HUES48 (cell line): Measurements from ENCODE around the gene TRAF3IP1.

ENCODE experiments used
- H3K27ac ChIP-seq: one replicate; pipeline ENCODE4 v1.7.0; 2013; ENCODE audit warnings: low read depth, low read length, inconsistent platforms
- H3K27me3 ChIP-seq: 2 replicates; pipeline ENCODE4 v1.6.1; 2013; ENCODE audit warnings: mild to moderate bottlenecking, low read length; ENCODE audit not compliant: control insufficient read depth, insufficient read depth
- H3K36me3 ChIP-seq: 2 replicates; pipeline ENCODE4 v1.6.1; 2013; ENCODE audit warnings: low read length; ENCODE audit not compliant: control insufficient read depth, insufficient read depth
- H3K4me1 ChIP-seq: 2 replicates; pipeline ENCODE4 v1.6.1; 2013; ENCODE audit warnings: mild to moderate bottlenecking, low read length; ENCODE audit not compliant: control insufficient read depth, insufficient read depth
- H3K4me3 ChIP-seq: 2 replicates; pipeline ENCODE4 v1.5.1; 2013; ENCODE audit warnings: mild to moderate bottlenecking, low read depth, low read length
- H3K9ac ChIP-seq: 2 replicates; pipeline ENCODE4 v1.6.1; 2013; ENCODE audit warnings: mild to moderate bottlenecking, low read depth, low read length, moderate library complexity
- H3K9me3 ChIP-seq: 2 replicates; pipeline ENCODE4 v1.6.1; 2013; ENCODE audit warnings: low read length; ENCODE audit not compliant: control insufficient read depth, insufficient read depth

Gene TRAF3IP1

DNA sequence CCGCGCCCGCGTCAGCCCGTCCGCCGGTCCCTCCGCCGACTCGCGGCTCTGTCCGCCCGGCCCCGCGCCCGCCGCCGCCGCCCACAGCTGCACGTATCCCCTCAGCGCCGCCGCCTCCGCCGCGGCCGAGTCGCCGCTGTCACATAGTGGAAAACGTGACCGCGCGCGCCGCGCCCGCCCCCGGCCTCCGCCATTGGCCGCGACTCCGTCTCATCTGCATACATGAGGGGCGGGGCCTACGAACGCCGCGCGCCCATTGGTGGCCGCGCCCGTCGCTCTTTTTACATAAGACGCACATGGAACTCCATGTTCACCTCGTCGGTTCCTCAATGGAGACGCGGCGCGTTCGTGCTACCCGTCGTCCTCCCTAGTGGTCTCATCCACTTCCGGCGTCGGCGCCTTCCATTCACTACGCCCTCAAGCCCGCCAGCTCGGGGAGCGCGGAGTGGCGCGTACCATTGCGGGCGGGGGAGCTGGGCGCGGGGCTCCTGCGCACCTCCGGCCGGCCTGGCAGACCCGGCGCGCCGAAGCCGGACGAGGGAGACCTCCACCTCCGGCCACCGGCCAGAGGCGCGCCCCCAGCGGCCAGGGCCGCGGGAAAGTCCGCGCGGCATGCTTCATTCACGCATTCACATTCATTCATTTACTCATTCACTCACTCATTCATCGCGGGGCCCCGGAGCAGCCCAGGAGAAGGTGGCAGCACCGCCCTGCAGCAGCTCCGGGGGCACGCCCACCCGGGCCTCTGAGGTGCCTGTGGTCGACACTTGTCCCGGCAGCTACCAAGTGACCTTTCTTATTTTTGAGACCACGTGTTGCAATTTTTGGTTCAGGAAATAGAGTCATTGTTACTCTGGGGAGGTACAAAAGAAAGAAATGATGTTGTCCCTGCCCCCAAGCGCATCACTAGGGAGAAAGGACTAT, 31.4 kb upstream of the TRAF3IP1 start:
- Histone ChIP-seq H3K27ac (peak overlapping the region; percentile 80), H3K27me3 (0 out of 2 replicates have a peak, but pooled peaks cover 4% of the 10 kb centered on the region), H3K4me1 (peaks cover 29% of the 10 kb centered on the region), H3K4me3 (peak overlapping the region; percentile 86), H3K9ac (peak overlapping the region; percentile 78; the same call in 1 of the 2 replicates), H3K36me3 (no peaks in the 10 kb centered on the region), H3K9me3 (no peaks in the 10 kb centered on the region)

GRCh38 chr2:238289574-238289973, 30.7 kb upstream of the TRAF3IP1 start:
- H3K9ac ChIP-seq, result peak overlapping the region; percentile 2; the same call in 1 of the 2 replicates
- H3K4me1 ChIP-seq, result peaks cover 29% of the 10 kb centered on the region
- H3K27ac ChIP-seq, result peak overlapping the region; percentile 80
- no peaks in the 10 kb centered on the region for H3K36me3 ChIP-seq
- H3K9me3 ChIP-seq, result no peaks in the 10 kb centered on the region
- 0 out of 2 replicates have a peak, but pooled peaks cover 4% of the 10 kb centered on the region for H3K27me3 ChIP-seq
- H3K4me3 ChIP-seq, result peak overlapping the region; percentile 86

DNA sequence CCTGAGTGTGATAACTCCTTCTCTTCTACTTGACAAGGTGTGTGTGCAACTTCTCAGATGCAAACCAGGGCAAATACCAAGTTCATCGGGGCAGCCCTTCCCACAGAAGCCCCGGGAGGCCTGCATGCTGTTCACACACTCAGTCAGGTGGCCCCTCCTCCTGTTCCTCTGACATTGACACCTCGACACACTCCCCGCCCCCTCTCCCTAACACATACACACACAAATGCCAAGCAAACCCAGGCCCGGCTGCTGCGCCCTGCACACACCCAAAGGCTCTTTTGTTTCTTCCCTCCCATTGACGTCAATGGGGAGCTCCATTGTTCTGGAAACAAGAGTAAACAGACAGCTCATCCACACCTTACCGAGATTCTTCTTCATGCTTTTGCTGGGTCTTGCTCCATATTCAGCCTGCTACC, 30.2 kb upstream of the TRAF3IP1 start:
- Histone ChIP-seq H3K9me3 (no peaks in the 10 kb centered on the region), H3K4me3 (peak overlapping the region; percentile 86; the same call in 1 of the 2 replicates), H3K36me3 (no peaks in the 10 kb centered on the region), H3K9ac (no peak overlapping the region), H3K27me3 (0 out of 2 replicates have a peak, but pooled peaks cover 4% of the 10 kb centered on the region), H3K27ac (peak overlapping the region; percentile 80), H3K4me1 (peaks cover 29% of the 10 kb centered on the region)

DNA sequence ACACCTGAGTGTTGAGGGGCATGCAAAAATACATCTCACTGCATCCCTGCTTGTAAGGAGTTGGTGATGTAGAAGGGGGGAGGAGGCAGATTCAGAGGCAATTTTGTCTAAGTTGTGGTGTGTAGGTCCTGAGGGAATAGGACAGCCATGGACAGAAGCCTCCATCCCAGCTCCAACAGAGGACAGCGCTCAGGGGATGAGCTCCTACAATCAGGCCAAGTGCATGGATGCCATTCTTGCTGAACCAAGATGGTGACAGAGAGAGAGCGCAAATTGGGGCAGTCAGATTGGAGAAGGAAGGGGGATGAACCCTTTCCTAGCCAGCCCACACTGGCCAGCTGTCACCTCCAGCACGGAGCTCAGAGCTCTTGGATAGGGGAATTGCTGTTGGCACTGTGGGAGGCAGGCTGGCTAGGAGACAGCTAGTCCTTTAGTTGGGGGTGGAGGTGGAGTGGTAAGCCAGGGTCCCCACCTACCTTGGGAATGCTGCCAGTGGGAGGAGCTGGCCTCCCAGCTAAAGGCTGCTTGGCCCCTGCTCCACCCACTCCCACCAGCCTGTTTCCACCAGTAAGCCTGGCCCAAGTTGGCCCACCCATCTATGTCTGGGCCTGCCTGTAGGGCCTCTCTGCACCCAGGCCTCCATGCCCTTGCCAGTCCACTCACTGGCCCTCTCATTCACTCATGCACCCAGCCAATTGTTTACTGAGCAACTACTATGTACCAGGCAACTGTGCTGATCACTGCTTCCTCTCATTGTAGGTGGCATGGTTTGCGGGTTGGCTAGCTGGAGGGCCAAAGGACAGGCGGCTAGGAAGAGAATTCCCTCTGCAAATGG, 29.4 kb upstream of the TRAF3IP1 start:
- Histone ChIP-seq H3K36me3 (no peaks in the 10 kb centered on the region), H3K9ac (no peak overlapping the region)

GRCh38 chr2:238291550-238292281, 28.6 kb upstream of the TRAF3IP1 start:
- Histone ChIP-seq H3K27ac (no peak overlapping the region), H3K9ac (no peak overlapping the region), H3K27me3 (0 out of 2 replicates have a peak, but pooled peaks cover 4% of the 10 kb centered on the region)

More for the DNA sequence above, 29.4 kb upstream of the TRAF3IP1 start:
- Histone ChIP-seq H3K27ac (peak overlapping the region; percentile 65), H3K4me1 (peaks cover 21% of the 10 kb centered on the region), H3K9me3 (no peaks in the 10 kb centered on the region), H3K4me3 (no peak overlapping the region), H3K27me3 (0 out of 2 replicates have a peak, but pooled peaks cover 4% of the 10 kb centered on the region)

DNA sequence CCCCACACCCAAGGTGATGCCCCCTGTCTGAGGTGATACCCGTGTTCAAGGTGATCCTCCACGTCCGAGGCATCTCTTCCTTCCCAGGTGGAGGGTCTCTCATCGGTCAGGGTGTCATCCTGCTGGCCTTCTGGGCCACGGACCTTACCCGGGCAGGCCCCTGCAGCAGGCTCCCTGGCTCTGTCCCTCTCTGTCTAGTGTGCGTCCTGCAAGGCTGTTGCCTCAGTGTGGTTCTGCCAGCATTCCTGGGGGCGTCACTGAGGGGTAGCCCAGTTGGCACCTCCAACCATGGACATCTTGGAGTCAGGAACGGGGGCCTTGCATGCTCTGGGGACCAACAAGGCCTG, 26.3 kb upstream of the TRAF3IP1 start:
- H3K9ac ChIP-seq, result no peak overlapping the region
- H3K36me3 ChIP-seq, result no peaks in the 10 kb centered on the region
- no peak overlapping the region for H3K27ac ChIP-seq
- peaks cover 15% of the 10 kb centered on the region for H3K4me1 ChIP-seq
- no peaks in the 10 kb centered on the region for H3K27me3 ChIP-seq
- no peaks in the 10 kb centered on the region for H3K9me3 ChIP-seq
- H3K4me3 ChIP-seq, result no peak overlapping the region

More at GRCh38 chr2:238291550-238292281, 28.6 kb upstream of the TRAF3IP1 start:
- Histone ChIP-seq H3K4me1 (peaks cover 15% of the 10 kb centered on the region), H3K4me3 (no peak overlapping the region), H3K36me3 (no peaks in the 10 kb centered on the region), H3K9me3 (no peaks in the 10 kb centered on the region)

GRCh38 chr2:238294393-238295143, 25.8 kb upstream of the TRAF3IP1 start:
- Histone ChIP-seq H3K9ac (no peak overlapping the region), H3K27ac (no peak overlapping the region), H3K4me1 (peaks cover 11% of the 10 kb centered on the region), H3K27me3 (no peaks in the 10 kb centered on the region), H3K9me3 (no peaks in the 10 kb centered on the region), H3K36me3 (no peaks in the 10 kb centered on the region), H3K4me3 (no peak overlapping the region)

GRCh38 chr2:238295144-238296112, 24.9 kb upstream of the TRAF3IP1 start:
- Histone ChIP-seq H3K9me3 (no peaks in the 10 kb centered on the region), H3K4me1 (peaks cover 3% of the 10 kb centered on the region; the same call in 1 of the 2 replicates), H3K4me3 (no peak overlapping the region), H3K36me3 (no peaks in the 10 kb centered on the region), H3K27me3 (no peaks in the 10 kb centered on the region), H3K9ac (no peak overlapping the region), H3K27ac (no peak overlapping the region)

DNA sequence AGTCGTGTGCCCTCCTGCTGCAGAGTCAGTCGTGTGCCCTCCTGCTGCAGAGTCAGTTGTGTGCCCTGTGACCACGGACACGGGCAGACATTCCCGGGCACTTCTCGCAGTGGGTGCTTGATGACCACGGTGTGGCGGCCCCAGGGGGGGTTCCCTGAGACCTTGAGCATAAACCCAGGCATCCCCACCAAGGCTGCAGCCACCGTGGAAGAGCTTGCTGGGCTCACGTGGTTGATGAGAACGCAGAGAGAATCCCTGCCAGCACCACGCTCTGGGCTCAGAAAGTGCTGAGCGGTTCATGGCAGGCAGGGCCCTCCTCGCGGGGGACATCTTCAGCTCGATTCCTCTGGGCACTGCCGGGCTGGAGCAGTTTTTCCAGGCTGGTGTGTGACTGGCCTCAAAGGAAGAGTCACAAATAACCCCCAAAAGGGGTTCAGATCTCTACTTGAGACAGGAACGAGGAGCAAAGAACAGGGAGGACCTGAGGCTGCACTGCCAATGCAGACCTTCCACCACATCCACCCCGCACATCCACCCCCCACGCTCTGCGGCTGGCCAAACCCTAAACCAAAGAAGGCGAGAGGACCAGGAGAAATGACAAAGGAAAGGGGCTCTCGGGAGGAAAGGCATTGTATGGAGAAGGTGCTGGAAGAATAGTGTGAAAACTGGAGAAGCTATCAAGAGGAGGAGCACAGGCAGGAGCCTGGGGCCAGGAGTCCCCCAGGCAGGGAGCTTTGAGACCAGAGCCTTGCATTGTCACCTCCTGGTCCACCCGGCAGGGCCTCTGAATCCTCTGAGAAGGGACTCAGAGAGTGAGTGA, 23.5 kb upstream of the TRAF3IP1 start:
- Histone ChIP-seq H3K27me3 (no peaks in the 10 kb centered on the region), H3K4me3 (no peak overlapping the region), H3K4me1 (no peaks in the 10 kb centered on the region), H3K36me3 (no peaks in the 10 kb centered on the region), H3K9ac (no peak overlapping the region), H3K27ac (no peak overlapping the region), H3K9me3 (no peaks in the 10 kb centered on the region)
